NCI-H2107 treated with DMSO at 0.1 percent for 48 hours (cell line): ENCODE data around the gene ETFA.

ENCODE experiments used
- DNase-seq: peaks from one replicate; lab custom pipeline; 2025; ENCODE audit not compliant: unreplicated experiment; lab: John Stamatoyannopoulos, UW

The ETFA gene

GRCh38 chr15:76221085-76221767, 90.0 kb downstream of the ETFA start:
- no peak for DNase-seq

DNA sequence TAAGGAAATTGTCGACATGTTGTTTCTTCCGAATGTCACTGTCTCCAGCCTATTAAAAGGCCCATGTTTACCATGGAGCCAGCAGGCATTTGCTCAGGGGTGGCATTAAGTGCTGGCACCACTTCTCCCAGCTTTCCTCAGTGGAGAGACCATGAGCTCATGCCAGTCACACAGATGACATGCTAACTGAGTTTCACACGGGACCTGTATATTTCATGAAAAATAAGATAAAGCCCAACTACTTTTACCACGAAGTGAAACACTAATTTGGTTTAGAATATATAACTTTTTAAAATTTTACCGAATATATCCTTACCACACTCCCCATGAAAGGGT, 93.4 kb downstream of the ETFA start:
- DNase-seq, result no peak

DNA sequence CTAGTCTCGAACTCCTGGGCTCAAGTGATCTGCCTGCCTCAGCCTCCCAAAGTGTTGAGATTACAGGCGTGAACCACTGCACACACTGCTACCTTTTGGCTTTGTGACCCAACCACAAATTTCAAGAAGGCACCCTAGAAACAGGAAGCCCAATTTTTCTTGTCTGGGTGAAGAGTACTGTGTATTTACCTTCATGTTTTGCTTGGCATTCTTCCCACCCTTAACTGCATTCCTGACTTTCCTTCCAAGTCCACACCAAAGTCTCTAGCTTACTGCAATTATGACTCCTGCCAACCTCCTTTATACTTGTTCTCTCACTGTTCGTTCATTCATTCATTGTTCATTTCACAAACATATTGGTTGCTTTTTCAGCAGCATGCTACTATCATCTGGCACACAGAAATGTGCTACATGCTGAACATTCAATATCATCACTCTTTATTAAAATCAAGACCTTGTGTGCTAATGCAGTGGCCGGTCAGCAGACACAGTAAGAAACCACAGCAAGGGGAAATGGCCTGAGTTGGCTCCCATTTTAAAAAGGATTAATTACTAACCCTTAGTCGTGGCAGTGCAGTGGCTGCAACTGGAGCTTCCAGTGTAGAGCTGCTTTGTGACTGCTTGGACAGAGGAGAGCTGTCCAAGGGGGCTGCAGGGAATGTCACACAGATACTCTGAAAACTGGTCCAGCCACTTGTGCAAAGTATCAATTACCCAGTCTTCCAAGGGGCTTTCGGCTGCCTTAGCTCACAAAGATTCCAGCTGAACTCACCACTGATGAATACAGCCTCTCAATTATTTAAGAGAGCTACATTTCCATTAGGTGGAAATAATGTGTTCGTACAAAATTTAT, 94.0 kb downstream of the ETFA start:
- no peak for DNase-seq

- no peak for DNase-seq
Observed at GRCh38 chr15:76215634-76216033, 95.6 kb downstream of the ETFA start.

- no peak for DNase-seq
Observed at GRCh38 chr15:76209942-76210341, 101.3 kb downstream of the ETFA start.

GRCh38 chr15:76209523-76209922, 101.7 kb downstream of the ETFA start:
- no peak for DNase-seq

DNA sequence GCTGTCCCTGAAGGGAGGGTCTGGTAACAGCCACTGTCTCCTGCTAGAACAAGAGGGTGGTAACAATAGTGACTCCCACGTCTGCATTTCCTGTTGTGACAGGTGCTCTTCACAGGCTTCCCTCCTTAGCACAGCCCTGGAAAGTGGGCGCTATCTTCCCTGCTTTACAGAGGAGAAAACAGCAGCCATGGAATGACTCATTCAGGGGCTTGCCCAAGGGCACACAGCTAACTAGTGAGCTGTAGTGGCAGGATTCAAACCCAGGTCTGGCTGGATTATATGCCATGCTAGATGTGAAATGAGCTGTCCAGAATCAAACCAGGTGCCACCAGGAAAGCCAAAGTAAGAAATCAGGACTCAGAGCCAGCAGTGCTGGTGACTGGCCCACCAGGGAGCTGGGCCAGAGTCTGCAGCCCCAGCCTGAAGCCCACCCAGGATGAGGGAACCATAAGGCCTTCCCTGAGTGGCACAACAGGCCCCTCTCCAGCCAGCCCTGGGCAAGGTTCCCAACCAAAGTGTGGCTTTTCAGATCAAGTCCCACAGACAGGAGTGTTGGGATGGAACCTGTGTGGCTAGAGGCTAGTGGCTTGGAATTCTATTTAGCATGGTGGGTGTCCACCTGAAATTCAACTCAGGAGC, 102.4 kb downstream of the ETFA start:
- no peak for DNase-seq

DNA sequence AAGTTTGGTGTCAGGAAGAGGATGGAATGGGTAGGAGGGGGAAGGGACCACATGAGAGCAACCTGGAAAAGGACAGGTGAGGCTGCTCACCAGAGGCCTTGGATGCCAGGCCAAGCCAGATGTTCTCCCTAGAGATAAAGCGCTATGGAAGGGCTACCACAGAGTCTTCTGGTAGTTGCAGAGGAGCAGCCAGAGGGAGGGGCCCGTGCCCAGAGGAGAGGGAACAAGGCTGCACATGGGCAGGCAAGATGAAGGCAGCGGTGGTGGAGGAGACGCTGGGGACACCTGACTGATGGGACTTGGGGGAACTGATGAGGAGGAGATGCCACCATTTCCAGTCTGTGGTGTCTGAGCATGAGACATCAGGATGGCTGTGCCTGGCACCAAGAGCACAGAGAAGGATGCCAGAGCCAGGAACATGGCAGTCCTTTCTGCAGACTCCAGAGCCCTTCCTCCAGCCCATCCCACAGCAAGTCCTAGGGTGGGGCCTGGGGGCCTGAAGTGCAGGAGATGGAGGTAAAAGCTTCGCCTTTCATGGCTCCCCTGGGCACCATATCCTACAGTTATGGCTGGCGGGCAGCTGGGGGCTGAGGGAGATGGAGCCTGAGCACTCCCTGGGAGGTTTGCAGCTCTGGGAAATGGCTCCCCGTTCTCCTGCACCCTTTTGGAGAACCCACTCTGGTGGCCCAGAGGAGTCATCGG, 103.0 kb downstream of the ETFA start:
- DNase-seq, result no peak

- peak; percentile 89 for DNase-seq
Observed at GRCh38 chr15:76206325-76206976, 104.8 kb downstream of the ETFA start.

GRCh38 chr15:76204916-76205460, 106.3 kb downstream of the ETFA start:
- DNase-seq, result no peak

- DNase-seq, result no peak
Observed at GRCh38 chr15:76204109-76204845, 107.0 kb downstream of the ETFA start.

- no peak for DNase-seq
Observed at GRCh38 chr15:76203346-76204108, 107.7 kb downstream of the ETFA start.

DNA sequence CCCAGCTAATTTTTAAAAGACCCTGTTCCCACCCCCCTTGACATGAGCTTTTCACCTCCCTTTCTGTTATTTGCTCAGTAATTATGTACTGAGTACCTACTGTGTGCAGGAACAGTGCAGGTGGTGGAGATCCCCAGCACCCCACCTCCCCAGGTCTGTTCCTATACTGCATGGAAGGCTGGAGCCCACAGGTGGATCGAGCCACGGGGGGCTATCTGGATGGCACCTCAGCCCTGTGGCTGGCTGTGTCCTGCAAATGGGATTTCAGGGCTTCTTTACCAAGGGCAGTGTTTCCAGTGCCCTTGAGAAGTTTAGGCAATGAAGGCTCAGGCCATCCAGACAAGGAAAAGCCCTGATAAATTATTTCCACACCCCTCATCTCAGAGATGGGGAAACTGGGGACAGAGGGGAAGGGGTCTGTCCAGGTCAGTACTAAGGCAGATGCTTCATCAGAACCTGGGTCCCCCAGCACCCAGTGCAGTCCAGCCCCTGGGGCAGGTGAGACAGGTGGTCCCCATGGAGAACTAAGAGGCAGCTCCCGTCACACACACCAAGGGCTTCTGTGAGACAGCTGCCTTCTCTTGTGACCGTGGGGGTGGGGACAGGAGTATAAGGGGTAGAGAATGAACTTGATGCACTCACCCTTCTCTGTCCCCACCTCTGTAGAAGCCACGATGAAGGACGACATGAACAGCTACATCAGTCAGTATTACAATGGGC, 109.6 kb downstream of the ETFA start:
- no peak for DNase-seq

GRCh38 chr15:76200641-76201105, 110.6 kb downstream of the ETFA start:
- no peak for DNase-seq

- DNase-seq, result no peak
Observed at GRCh38 chr15:76200083-76200465, 111.2 kb downstream of the ETFA start.

DNA sequence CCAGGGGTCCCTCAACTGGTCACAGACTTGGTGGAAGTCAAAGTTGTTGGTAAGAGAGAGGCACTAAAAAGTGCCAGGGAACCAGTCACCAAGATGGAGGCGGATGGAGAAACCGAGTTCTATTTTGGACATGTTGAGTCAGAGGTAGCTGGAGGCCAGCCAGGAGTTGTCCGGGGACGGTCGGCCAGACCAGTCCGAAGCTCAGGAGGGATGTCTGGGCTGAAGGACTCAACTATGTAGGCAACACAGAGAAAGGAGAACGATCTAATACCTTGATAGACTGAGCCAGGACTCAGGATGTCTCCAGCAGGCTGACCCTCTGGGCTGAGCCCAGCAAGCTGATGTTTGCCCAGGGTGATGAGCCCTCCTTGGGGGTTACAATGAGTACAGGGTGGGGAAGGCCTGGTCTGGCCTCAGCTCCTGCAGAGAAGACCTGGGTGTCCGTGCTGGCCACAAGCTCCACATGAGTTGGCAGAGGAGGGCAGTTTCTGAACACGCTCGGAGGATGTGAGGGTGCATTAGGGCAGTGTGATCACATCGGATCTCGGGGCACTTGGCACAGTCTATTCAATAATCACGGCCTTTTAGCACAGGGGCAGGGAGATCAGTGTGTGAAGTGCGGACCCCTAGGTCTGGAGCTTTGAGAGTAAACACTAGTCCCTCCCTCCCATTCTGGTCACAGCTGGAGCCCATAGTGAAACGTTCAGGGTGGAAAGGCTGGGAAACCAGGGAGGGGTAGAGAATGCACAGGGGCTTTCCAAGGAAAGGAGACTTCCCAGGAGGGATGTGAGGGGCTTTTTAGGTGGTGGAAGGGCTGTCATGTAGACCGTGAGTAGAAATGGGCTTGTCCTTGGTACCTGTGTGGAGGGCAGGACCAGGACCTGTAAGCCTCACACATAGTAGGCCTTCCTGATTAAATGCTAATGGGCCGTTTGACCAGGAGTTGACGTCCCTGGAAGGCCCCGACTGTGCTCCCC, 111.9 kb downstream of the ETFA start:
- DNase-seq, result no peak

- DNase-seq, result no peak
Observed at GRCh38 chr15:76198456-76199105, 112.7 kb downstream of the ETFA start.
